WTC11 (cell line): ENCODE data around the gene SHKBP1. TPM values are rescaled to one million over a fixed set of nuclear protein-coding genes. Genes with fewer than 3 reads are reported as not detected.

Source experiments
- ATAC-seq: fragments of 200-7000 bp; cut with Tn5 transposase; 2 replicates; pipeline ENCODE4 v1.10.0; 2021; ENCODE audit warnings: mild to moderate bottlenecking, moderate library complexity
- CTCF ChIA-PET: fragments of 300-600 bp; sonication (Branson Sonifier 250); formaldehyde crosslinking; loops from one replicate; lab custom pipeline; 2021; ENCODE audit warnings: antibody characterized with exemption; lab: Charles Lee
- POLR2A ChIA-PET: fragments of 350-600 bp; sonication (Branson Sonifier 250); formaldehyde crosslinking; loops from one replicate; lab custom pipeline; 2021; ENCODE audit warnings: antibody characterized with exemption; lab: Charles Lee
- DNase-seq: peaks from one replicate; pipeline ENCODE4 v3.0.0; 2021; ENCODE audit warnings: low spot score
- H3K27ac Mint-ChIP-seq: 2 replicates; pipeline ENCODE4 v1.8.0; 2021; ENCODE audit warnings: mixed read lengths
- H3K27me3 Mint-ChIP-seq: 2 replicates; pipeline ENCODE4 v1.8.0; 2021; ENCODE audit warnings: low read depth, mild to moderate bottlenecking, moderate library complexity, mixed read lengths
- H3K36me3 Mint-ChIP-seq: 2 replicates; pipeline ENCODE4 v1.8.0; 2021; ENCODE audit warnings: mixed read lengths
- H3K4me1 Mint-ChIP-seq: 2 replicates; pipeline ENCODE4 v1.8.0; 2022; ENCODE audit warnings: mixed read lengths
- H3K4me3 Mint-ChIP-seq: 2 replicates; pipeline ENCODE4 v1.8.0; 2021; ENCODE audit warnings: mild to moderate bottlenecking, moderate library complexity, mixed read lengths
- H3K9me3 Mint-ChIP-seq: 2 replicates; pipeline ENCODE4 v1.8.0; 2021; ENCODE audit warnings: mixed read lengths
- ARID4B ChIP-seq: sonication (generic); formaldehyde crosslinking; IDR thresholded peaks from 2 replicates; pipeline ENCODE4 v1.8.0; 2023; ENCODE audit warnings: missing genetic modification reagents, mild to moderate bottlenecking, borderline replicate concordance
- ATF2 ChIP-seq: sonication (generic); formaldehyde crosslinking; IDR thresholded peaks from 2 replicates; pipeline ENCODE4 v1.8.1; 2022; ENCODE audit warnings: low read depth, missing genetic modification reagents, borderline replicate concordance
- ATF3 ChIP-seq: sonication (generic); formaldehyde crosslinking; conservative IDR thresholded peaks from 2 replicates; pipeline ENCODE4 v1.8.1; 2022; ENCODE audit warnings: mild to moderate bottlenecking, missing genetic modification reagents
- CDX4 ChIP-seq: fragments of 250-450 bp; sonication (Bioruptor Pico); IDR thresholded peaks from 2 replicates; pipeline ENCODE4 v1.9.0; 2021; ENCODE audit warnings: moderate library complexity, mild to moderate bottlenecking, inconsistent platforms, borderline replicate concordance
- E2F5 ChIP-seq: sonication (generic); formaldehyde crosslinking; IDR thresholded peaks from 2 replicates; pipeline ENCODE4 v1.8.1; 2022; ENCODE audit warnings: mild to moderate bottlenecking, moderate library complexity, missing genetic modification reagents
- EMX1 ChIP-seq: fragments of 250-450 bp; sonication (Bioruptor Pico); IDR thresholded peaks from 2 replicates; pipeline ENCODE4 v1.8.0; 2021; ENCODE audit warnings: mild to moderate bottlenecking
- FOXJ3 ChIP-seq: sonication (generic); formaldehyde crosslinking; IDR thresholded peaks from 2 replicates; pipeline ENCODE4 v1.9.0; 2021; ENCODE audit warnings: missing genetic modification reagents, mild to moderate bottlenecking, borderline replicate concordance
- KAT7 ChIP-seq: sonication (generic); formaldehyde crosslinking; IDR thresholded peaks from 2 replicates; pipeline ENCODE4 v1.8.1; 2023; ENCODE audit warnings: missing genetic modification reagents, mild to moderate bottlenecking, borderline replicate concordance
- MXD4 ChIP-seq: fragments of 250-450 bp; sonication (Bioruptor Pico); IDR thresholded peaks from 2 replicates; pipeline ENCODE4 v1.8.0; 2021; ENCODE audit warnings: mild to moderate bottlenecking, moderate library complexity, borderline replicate concordance
- MYBL2 ChIP-seq: sonication (generic); formaldehyde crosslinking; IDR thresholded peaks from 2 replicates; pipeline ENCODE4 v1.8.1; 2023; ENCODE audit warnings: mild to moderate bottlenecking, moderate library complexity, missing genetic modification reagents
- NFE2L1 ChIP-seq: sonication (generic); formaldehyde crosslinking; IDR thresholded peaks from 2 replicates; pipeline ENCODE4 v1.8.1; 2023; ENCODE audit warnings: missing genetic modification reagents
- NFYB ChIP-seq: sonication (generic); formaldehyde crosslinking; conservative IDR thresholded peaks from 2 replicates; pipeline ENCODE4 v1.8.0; 2022; ENCODE audit warnings: low read depth, missing genetic modification reagents
- NR1H2 ChIP-seq: sonication (generic); formaldehyde crosslinking; IDR thresholded peaks from 2 replicates; pipeline ENCODE4 v1.9.0; 2021; ENCODE audit warnings: mild to moderate bottlenecking, moderate library complexity, missing genetic modification reagents
- NR3C1 ChIP-seq: sonication (generic); formaldehyde crosslinking; conservative IDR thresholded peaks from 2 replicates; pipeline ENCODE4 v1.8.1; 2023; ENCODE audit warnings: low read depth, mild to moderate bottlenecking, missing genetic modification reagents
- OVOL2 ChIP-seq: fragments of 250-450 bp; sonication (Bioruptor Pico); IDR thresholded peaks from 2 replicates; pipeline ENCODE4 v1.9.0; 2021; ENCODE audit warnings: mild to moderate bottlenecking, borderline replicate concordance
- PRDM15 ChIP-seq: sonication (generic); formaldehyde crosslinking; IDR thresholded peaks from 2 replicates; pipeline ENCODE4 v1.8.0; 2022; ENCODE audit warnings: missing genetic modification reagents
- TCF7 ChIP-seq: sonication (generic); formaldehyde crosslinking; IDR thresholded peaks from 2 replicates; pipeline ENCODE4 v1.8.0; 2022; ENCODE audit warnings: mild to moderate bottlenecking, low read depth, missing genetic modification reagents, moderate library complexity
- TEAD4 ChIP-seq: sonication (generic); formaldehyde crosslinking; IDR thresholded peaks from 2 replicates; pipeline ENCODE4 v1.8.0; 2022; ENCODE audit warnings: mild to moderate bottlenecking, missing genetic modification reagents
- USF1 ChIP-seq: sonication (generic); formaldehyde crosslinking; IDR thresholded peaks from 2 replicates; pipeline ENCODE4 v1.8.0; 2022; ENCODE audit warnings: mild to moderate bottlenecking, missing genetic modification reagents
- ZNF232 ChIP-seq: sonication (generic); formaldehyde crosslinking; IDR thresholded peaks from 2 replicates; pipeline ENCODE4 v1.8.0; 2022; ENCODE audit warnings: mild to moderate bottlenecking, missing genetic modification reagents
- total RNA-seq: library from RNA; stranded (reverse); gene quantifications from 3 replicates; pipeline ENCODE4 v1.2.3, GENCODE V29; 2021

SHKBP1 gene
- total RNA-seq, 1 experiment from 2014 or later, result 71.7 TPM

GRCh38 chr19:40571005-40571318, 5.7 kb upstream of the SHKBP1 start:
- DNase-seq (no peak), ATAC-seq (no peak)
- 0 out of 2 replicates have a peak, but pooled peaks cover 3% of the 10 kb centered on the region for H3K36me3 Mint-ChIP-seq
- peaks cover 4% of the 10 kb centered on the region for H3K9me3 Mint-ChIP-seq
- H3K27me3 Mint-ChIP-seq, result peaks cover 73% of the 10 kb centered on the region
- no peak for TF ChIP-seq MXD4 (CRISPR knock-in tag)
- TF ChIP-seq E2F5, result no peak
- TF ChIP-seq NR3C1 (CRISPR knock-in tag), result no peak
- TF ChIP-seq CDX4 (CRISPR knock-in tag), result no peak
- TF ChIP-seq NFYB, result no peak; the same call in 1 of the 2 replicates
- TF ChIP-seq FOXJ3, result no peak
- TF ChIP-seq PRDM15 (CRISPR knock-in tag), result no peak
- no peak for TF ChIP-seq TCF7 (CRISPR knock-in tag)
- TF ChIP-seq NR1H2 (CRISPR knock-in tag), result no peak
- TF ChIP-seq ZNF232, result no peak
- TF ChIP-seq ATF3 (CRISPR knock-in tag), result no peak
- no peak for TF ChIP-seq ATF2
- no peak for TF ChIP-seq NFE2L1 (CRISPR knock-in tag)
- TF ChIP-seq MYBL2, result no peak
- no peak for TF ChIP-seq EMX1 (CRISPR knock-in tag)
- TF ChIP-seq TEAD4 (CRISPR knock-in tag), result no peak
- peak overlapping the region; percentile 43 for H3K4me3 Mint-ChIP-seq
- peak overlapping the region; percentile 92; the same call in 1 of the 2 replicates for H3K27ac Mint-ChIP-seq
- ChIA-PET POLR2A (interaction anchor here (0.5 to 0.9 kb wide), 5 partner anchors 20 to 207 kb away, joined by 3 read pairs; partner anchors contain the start of genes BLVRB and RAB4B), CTCF (interaction anchor here (0.5 to 3.0 kb wide), 35 partner anchors 8 to 1019 kb away, joined by 3 to 69 read pairs (median 6); partner anchors contain the start of genes BLVRB, COQ8B, LTBP4 and NUMBL)
- peaks cover 18% of the 10 kb centered on the region for H3K4me1 Mint-ChIP-seq

GRCh38 chr19:40571831-40572495, 4.7 kb upstream of the SHKBP1 start:
- Mint-ChIP-seq H3K27ac (no peak overlapping the region), H3K4me1 (peaks cover 19% of the 10 kb centered on the region), H3K9me3 (peaks cover 4% of the 10 kb centered on the region), H3K4me3 (no peak overlapping the region), H3K36me3 (0 out of 2 replicates have a peak, but pooled peaks cover 3% of the 10 kb centered on the region), H3K27me3 (peaks cover 63% of the 10 kb centered on the region)
- ChIA-PET POLR2A (no interaction called here), CTCF (interaction anchor here (1.9 to 3.0 kb wide), 3 partner anchors 29 to 38 kb away, joined by 8 to 69 read pairs (median 24); partner anchors contain the start of gene LTBP4)
- DNase-seq (no peak), ATAC-seq (no peak)
- TF ChIP-seq TCF7 (CRISPR knock-in tag) (no peak), KAT7 (CRISPR knock-in tag) (no peak), ARID4B (CRISPR knock-in tag) (no peak), ZNF232 (no peak), OVOL2 (CRISPR knock-in tag) (no peak), USF1 (CRISPR knock-in tag) (no peak)
